ENCODE results near the gene SOWAHB.
A peak's percentile ranks its signal among the peaks of the same experiment; 100 is the strongest.

Gene SOWAHB

GRCh38 chr4:76897536-76898384 lies at the start of gene SOWAHB:
SOWAHB (minus strand) TSS chr4:76898144; CDS start chr4:76897849, 295 bp downstream.
- DNase-seq, result peak; percentile 53

- peak; percentile 16 for DNase-seq
Observed at GRCh38 chr4:76947369-76947768, 49.4 kb upstream of the SOWAHB start.

- DNase-seq, result no peak
Observed at GRCh38 chr4:76943790-76944189, 45.8 kb upstream of the SOWAHB start.

- no peak for DNase-seq
Observed at GRCh38 chr4:76943129-76943620, 45.2 kb upstream of the SOWAHB start.

GRCh38 chr4:76939184-76939583 lies 41.2 kb upstream of the SOWAHB start:
- DNase-seq, result no peak

GRCh38 chr4:76931576-76932276 lies 33.8 kb upstream of the SOWAHB start:
- no peak for DNase-seq

GRCh38 chr4:76931087-76931486 lies 33.1 kb upstream of the SOWAHB start:
- DNase-seq, result no peak

GRCh38 chr4:76930685-76931084 lies 32.7 kb upstream of the SOWAHB start:
- no peak for DNase-seq

GRCh38 chr4:76926841-76927240 lies 28.9 kb upstream of the SOWAHB start:
- no peak for DNase-seq

- no peak for DNase-seq
Observed at GRCh38 chr4:76923619-76924357, 25.8 kb upstream of the SOWAHB start.

- DNase-seq, result no peak
Observed at GRCh38 chr4:76920715-76921114, 22.8 kb upstream of the SOWAHB start.

GRCh38 chr4:76909711-76910110 lies 11.8 kb upstream of the SOWAHB start:
- no peak for DNase-seq

GRCh38 chr4:76905521-76905920 lies 7.6 kb upstream of the SOWAHB start:
- no peak for DNase-seq

GRCh38 chr4:76904646-76905190 lies 6.8 kb upstream of the SOWAHB start:
- no peak for DNase-seq

- no peak for DNase-seq
Observed at GRCh38 chr4:76902233-76902890, 4.4 kb upstream of the SOWAHB start.

GRCh38 chr4:76898949-76899645 lies 1.2 kb upstream of the SOWAHB start:
- DNase-seq, result no peak

- DNase-seq, result no peak
Observed at GRCh38 chr4:76898385-76898692, 395 bp upstream of the SOWAHB start.

GRCh38 chr4:76896614-76897535 lies 1.1 kb downstream of the SOWAHB start:
- peak; percentile 35 for DNase-seq

- no peak for DNase-seq
Observed at GRCh38 chr4:76896048-76896447, 1.9 kb downstream of the SOWAHB start.

- no peak for DNase-seq
Observed at GRCh38 chr4:76895619-76896018, 2.3 kb downstream of the SOWAHB start.
